GM21528 (cell line): ENCODE measurements around the gene S100A1.
"Not testable (repeated sequence)": the region's sequence is repeated elsewhere in the genome, so short reads cannot be mapped to it uniquely, and the experiment has no call there.

ENCODE experiments used
- ATAC-seq: cut with Tn5 transposase; IDR thresholded peaks from one replicate; pipeline ENCODE4 v1.9.1; 2021; ENCODE audit warnings: mild to moderate bottlenecking, moderate library complexity; ENCODE audit not compliant: unreplicated experiment, low FRiP score

The S100A1 gene

DNA sequence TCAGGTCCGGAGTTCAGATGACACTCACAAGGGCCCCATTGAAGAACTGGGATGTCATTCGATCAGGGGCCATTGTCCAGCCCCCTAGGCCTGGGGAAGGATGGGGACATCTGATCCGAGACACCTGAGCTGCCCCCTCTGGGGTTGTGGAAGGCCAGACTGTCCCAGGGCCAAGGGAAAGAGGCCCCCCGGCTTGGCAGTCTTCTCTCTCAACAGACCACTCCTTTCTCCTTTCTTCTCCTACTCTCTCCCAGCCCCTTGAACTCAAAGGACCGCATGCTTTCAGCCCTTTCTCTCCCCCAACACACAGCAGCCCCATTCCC, 1.1 kb downstream of the S100A1 start:
- ATAC-seq = no peak

DNA sequence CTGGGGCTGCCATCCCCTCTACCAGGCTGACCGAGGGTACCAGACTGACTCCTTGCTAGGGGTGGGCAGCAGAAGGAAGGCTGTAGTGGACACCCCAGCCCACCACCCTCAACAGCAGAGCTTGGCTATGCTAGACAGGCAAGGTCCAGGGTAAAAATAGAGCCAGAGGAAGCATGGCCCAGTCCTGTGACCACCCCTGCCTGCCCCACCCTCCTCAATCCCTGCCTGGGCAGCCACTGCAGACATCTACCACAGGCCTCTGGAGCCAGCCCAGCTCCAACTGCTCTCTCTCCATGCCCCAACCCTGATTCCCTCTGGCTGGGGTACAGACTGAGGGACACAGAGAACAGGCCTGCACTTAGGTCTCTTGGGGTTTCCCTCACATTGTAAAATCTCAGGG, 1.7 kb downstream of the S100A1 start:
- no peak for ATAC-seq

DNA sequence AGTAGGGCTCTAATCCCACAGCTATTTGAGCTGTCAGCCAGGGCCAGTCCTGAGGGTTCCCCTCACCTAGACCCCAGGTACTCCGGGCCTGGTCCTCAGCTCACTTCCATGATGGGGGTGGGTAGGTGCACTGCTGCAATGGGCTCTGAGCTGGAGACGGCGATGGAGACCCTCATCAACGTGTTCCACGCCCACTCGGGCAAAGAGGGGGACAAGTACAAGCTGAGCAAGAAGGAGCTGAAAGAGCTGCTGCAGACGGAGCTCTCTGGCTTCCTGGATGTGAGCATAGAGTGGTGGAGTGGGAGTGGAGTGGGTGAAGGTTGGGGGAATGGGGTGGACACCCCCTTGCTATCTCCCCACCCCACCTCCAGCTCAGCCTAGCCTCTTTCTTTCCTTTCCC, 2.1 kb downstream of the S100A1 start:
- ATAC-seq = no peak

DNA sequence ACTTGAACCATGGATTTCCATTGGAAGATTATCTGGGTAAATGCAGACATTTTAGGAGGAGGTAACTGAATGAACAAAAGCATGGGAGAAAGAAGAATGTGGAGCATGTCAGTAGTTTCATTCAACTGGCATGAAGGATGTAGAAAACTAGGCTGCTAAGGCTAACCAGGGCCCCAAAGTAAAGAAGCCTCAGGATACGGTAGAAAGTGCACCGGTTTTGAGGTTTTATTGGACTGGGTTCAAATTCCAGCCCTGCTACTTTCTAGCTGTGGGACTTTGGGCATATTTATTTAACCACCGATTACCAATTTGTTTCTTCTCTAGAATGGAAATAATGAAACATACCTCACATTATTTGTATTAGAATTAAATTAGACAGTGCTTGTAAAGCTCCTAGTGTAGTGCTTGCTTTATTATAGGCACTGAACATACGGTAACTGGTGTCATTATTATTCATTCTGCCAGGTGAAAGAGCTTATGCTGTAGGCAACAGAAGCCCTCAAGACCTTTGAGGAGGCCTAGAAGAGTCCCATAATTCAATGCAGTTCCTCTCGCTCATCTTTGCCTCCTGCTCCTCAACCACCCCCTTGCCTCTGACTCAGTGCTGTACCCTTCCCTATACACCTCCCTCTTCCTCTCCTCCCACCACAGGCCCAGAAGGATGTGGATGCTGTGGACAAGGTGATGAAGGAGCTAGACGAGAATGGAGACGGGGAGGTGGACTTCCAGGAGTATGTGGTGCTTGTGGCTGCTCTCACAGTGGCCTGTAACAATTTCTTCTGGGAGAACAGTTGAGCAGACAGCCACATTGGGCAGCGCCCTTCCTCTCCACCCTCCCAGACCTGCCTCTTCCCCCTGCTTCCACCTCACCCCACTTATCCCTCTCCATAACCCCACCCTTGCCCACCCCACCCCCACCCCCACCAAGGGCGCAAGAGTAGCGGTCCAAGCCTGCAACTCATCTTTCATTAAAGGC, 3.1 kb downstream of the S100A1 start:
- ATAC-seq = no peak

DNA sequence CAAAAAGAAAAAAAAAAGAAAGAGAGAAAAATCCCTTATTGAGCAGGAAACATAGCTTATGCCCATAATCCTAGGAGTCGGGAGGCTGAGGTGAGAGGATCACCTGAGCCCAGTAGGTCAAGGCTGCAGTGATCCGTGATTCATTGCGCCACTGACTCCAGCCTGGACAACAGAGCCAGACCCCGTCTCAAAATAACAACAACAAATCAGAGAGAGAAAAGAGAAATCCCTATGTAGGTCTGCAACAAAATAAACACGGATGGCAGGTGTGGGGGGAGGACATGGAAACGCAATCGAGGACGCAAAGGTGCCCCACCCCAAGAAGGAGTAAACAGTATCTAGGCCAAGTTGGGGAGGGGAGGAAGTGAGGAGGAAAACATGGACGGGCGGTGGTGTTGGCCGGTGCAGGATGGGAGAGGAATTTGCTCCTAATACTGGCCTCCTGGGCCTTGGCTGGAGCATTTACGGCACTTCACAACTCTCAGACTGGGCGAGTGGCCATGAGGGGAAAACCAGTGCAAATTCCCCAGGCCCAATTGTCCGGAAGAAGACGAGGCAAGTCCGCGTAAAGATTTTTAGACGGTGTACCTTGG, 5.0 kb downstream of the S100A1 start:
- ATAC-seq = no peak

DNA sequence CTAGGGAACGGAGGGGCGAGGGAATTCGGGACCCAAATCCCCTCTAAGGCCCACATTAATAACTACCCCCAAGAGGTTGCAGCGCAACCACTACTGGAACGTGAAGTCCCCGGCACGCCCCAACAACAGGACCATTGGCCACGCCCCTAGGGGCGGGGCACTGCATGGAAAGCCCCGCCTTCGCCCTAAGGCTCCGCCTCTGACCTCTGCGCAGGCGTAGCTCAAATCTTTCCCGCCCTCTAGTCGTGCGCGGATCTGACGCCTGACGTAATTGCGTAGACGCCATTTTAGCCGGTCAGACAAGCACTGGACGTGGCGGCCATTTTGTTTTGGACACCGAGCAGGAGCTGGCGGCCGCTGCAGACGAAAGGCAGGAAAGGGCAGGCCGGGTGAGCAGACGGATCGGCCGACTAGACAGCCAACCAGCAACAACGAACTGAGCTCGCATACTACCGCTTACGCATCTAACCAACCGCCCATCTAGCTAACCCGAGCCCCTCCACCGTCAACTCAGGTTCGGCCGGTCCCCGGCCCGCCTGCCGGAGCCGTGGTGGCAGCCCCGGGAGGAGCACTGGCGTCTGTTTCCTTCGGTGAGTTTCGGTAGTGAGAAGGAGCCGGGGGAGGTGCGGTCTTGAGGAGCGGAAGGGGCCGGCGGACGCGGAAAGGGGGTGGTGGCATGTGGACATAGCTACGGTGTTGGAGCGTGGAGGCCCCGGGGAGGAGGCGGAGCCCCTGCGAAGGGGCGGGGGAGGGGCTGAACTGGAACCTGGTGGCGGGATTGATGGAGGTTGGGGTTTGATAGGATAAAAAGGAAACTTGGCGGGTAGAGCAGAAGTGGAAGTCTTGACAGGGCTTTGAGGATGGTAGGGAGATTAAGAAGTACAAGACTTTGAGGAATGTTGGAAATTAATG, 5.8 kb downstream of the S100A1 start, which contains the start of gene CHTOP:
Gene CHTOP (plus strand): TSS at position 313 of the 912 bp plus-strand sequence. CDS start 2,523 bp downstream, outside the sequence.
- ATAC-seq = peak; percentile 91

DNA sequence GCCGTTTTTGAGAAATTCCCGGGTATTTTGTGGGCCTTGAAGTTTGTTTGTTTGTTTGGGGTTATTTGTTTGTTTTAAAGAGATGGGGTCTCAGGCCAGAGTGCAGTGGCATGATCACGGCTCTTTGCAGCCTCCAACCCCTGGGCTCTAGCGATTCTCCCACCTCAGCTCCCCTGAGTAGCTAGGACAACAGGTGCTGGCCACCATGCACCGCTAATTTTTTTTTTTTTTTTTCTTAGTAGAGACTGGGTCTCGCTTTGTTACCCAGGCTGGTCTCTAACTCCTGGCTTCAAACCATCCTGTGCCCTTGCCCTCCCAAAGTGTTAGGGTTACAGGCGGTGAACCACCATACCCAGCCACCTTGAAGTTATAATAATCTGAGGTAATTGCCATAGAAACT, 7.6 kb downstream of the S100A1 start:
- no peak for ATAC-seq

DNA sequence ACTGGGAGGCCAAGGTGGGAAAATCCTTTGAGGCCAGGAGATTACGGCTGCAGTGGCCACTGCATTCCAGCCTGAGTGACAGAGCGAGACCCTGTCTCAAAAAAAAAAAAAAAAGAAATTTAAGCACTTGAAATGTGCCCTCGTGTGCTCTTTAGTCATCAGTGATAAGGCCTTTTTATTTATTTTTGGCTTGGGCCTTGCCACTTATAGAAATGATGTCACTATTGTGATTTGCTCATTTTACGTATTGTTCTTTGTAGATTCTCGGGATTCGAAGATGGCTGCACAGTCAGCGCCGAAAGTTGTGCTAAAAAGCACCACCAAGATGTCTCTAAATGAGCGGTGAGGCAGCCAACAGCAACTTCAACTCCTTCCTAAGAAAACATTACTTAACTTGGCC, 8.1 kb downstream of the S100A1 start:
- no peak for ATAC-seq

DNA sequence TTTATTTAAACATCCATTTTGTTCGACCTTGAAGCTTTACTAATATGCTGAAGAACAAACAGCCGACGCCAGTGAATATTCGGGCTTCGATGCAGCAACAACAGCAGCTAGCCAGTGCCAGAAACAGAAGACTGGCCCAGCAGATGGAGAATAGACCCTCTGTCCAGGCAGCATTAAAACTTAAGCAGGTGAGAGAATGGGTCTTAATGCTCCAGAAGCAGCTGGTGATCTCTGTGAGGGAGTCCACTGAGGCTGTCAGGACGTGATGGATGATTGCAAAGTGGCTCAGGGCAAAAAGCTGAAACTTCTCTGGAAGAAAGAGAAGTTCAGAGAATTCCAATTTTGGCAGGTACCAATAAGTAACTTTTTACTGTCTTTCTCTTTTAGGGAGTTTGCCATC, 10.0 kb downstream of the S100A1 start:
- ATAC-seq = no peak

DNA sequence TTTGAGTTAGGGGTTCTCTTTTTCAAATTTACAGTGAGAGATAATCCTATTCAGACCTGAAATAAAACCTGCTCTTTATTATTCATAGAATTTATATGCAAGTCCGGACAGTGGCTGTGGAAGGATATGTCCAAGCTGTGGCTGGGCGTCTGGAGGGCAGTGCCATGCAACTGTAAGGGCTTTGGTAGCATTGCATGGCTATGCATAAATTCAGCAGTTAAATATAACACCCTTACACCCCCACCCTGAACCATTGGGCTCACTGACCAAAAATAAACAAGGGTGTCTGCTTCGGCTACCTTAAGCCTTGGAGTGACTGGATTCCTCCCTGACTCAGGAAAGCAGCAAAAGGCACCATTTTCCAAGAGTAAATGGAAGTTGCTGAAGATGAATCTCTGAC, 11.0 kb downstream of the S100A1 start:
- ATAC-seq = no peak

DNA sequence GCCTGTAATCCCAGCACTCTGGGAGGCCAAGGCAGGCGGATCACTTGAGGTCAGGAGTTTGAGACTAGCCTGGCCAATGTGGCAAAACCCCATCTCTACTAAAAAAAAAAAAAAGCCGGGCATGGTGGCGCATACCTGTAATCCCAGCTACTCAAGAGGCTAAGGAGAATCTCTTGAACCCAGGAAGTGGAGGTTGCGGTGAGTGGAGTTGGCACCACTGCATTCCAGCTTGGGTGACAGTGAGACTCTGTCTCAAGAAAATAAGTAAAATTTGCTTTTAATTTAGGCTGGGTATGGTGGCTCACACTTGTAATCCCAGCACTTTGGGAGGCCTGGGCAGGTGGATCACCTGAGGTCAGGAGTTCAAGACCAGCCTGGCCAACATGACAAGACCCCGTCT, 12.0 kb downstream of the S100A1 start:
- not testable (repeated sequence) for ATAC-seq

DNA sequence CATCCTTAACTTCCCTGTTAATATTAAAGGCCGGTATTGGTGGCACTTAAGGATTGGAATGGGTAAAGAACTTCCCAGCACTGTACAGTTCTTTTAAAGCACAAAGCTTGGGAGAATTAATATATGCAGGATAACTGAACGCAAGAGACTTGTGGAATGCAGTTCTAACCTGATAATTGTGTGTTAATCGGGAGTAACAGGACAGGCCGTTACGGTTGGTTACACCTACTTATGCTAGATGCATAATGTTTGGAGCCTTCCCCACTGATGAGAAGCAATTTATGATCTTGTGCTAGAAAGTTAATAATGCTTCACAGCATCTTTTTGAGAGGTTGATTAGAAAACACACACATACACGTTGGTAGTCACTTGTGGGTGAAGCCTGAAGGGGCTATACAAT, 12.6 kb downstream of the S100A1 start:
- no peak for ATAC-seq

DNA sequence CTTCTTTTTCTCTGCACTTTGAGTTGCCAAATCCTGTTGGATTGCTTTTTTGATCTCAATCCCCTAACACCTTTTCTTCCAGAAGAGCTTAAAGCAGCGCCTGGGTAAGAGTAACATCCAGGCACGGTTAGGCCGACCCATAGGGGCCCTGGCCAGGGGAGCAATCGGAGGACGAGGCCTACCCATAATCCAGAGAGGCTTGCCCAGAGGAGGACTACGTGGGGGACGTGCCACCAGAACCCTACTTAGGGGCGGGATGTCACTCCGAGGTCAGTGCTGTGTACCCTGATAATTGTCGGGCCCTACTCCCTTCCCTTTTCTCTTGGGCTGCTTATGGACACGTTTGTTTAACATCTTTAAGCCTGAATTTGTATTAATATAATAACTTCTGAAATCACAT, 13.9 kb downstream of the S100A1 start:
- ATAC-seq = no peak

DNA sequence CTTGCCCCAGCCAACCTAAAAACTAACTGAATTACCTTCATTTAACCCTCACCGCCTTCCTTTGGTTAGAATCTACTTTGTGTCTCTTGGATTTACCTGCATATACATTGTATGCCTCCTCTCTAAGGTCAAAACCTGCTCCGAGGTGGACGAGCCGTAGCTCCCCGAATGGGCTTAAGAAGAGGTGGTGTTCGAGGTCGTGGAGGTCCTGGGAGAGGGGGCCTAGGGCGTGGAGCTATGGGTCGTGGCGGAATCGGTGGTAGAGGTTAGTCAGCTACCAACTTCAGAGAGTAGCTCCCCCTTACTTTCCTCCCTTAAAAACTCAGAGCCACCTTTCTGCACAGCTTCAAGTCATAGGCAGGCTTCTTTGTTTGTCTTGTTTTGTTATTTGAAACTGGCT, 14.9 kb downstream of the S100A1 start:
- ATAC-seq = no peak

DNA sequence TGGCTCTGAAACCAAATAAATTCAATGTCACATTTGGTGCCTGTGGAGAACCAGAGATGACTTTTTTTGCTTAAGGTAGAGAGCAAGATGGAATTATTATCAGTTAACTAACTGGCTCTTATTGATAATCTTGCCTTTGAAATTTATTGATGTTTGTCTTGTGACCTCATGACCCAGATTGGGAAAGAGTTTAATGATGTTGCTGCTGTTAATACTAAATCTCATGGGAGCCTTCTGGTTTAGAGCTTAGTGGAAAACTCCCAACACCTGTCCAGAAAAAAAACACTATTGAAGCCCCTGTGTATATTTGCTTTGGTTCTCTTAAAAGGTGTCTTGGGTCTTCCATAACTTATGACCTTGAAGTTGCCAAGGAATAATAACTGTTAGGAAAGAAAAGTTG, 15.6 kb downstream of the S100A1 start:
- no peak for ATAC-seq

DNA sequence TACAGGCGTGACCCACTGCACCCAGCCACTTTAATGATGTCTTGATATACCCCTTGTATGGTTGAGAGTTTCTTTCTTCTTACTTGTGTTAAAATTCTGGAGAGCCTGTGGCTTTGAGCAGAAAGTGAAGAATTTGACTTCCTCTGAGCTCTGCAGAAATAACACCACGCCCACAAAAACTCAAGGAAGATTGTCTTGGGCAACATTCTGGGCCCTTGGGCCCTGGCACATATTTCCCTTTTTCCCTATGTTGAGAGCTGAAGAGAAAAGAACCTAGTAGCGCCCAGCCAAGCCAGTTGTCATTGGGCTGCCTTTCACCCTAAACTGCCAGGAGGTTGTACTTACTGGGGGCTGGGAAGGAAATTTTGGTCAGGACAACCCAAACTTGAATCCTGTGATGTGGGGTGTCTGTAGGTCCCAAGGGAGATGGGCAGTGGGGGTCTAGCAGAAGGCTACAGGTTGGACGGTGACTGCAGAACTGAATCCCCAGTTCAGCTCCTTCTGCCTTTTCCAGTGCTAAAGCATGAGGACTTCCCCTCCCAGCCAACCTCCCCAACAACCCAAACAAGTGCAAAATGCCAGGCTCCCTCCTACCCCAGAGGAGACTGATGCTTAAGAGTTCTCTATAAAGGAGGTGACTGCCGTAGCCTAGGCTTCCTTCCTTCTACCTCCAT, 18.6 kb downstream of the S100A1 start:
- ATAC-seq = no peak

DNA sequence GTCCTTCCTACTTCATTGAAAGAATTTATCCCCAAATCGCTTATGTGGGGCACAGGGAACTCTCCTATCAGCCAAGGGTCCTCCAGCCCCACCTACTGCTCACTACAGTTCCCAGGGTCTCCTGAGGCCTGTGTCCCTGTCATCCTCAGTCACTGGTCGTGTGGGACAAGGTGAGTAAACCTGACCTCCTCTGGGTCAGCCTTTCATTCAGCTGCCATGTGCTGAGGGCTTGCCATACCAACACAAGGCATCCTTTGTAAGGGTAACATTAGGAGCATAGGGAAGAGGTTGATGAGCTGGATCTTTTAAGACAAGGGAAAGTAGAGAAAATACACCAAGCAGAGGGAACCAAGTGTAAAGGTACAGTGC, 19.1 kb downstream of the S100A1 start:
- ATAC-seq = no peak

DNA sequence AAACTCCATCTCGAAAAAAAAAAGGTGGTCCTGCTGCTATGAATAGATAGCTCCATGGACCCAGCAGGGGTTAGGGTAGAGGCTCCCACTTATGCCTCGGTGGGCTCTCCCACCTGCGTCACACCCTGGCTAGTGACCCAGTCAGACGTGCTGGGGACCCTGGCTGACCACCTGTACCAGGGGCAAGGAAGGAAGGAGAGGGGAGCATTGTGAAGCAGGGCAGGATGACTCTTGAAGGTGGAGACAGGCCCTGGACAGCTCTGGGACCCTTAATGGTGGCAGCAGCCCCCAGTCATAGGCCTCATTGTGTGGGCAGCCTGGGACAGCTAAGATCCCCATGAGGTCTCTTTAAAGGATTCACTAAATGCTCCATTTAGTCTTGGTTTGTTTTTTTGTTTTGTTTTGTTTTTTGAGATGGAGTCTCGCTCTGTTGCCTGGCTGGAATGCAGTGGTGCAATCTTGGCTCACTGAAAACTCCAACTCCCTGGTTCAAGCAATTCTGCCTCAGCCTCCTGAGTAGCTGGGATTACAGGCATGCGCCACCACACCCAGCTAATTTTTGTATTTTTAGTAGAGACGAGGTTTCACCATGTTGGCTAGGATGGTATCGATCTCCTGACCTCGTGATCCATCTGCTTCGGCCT, 19.9 kb downstream of the S100A1 start:
- ATAC-seq = no peak

DNA sequence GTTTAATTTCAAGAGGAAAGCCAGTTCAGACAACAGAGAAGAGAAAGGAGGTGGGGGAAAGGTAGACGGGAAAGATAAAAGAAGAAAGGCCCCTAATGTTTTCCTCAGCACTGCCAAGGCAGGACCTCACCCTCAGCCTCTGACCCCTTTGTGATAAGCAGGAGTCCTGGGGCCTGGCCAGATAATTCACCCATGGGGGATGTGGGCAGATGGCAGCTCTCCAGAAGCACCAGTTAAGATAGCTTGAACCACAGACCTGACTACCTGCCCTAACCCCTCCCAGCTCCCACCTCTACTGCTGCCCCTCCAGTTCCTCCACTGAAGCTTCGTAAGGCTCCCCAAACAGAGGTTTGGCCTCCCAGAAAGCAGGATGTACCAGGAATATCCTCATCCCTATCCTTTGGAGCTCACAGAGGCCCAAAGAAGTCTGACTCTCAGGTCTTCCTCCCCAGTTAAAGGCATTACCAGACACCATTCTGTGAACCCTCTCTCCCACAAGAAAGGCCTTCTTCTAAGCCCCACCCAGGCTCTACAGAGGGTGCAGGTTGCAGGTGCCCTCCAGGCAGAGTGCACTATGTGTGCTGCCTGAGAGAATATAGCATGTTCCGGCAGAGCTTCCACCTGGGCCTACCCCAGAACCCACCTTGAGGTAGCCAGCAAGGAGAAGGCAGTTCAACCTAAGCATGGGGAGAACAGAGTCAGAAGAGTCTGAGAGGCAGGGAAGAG, 21.1 kb downstream of the S100A1 start:
- no peak for ATAC-seq
